PFSK-1 (cell line): ENCODE results near the gene KPNA3.

Source experiments
- FOXP2 ChIP-seq: optimal IDR thresholded peaks from 2 replicates; pipeline ENCODE3; 2011; ENCODE audit warnings: borderline replicate concordance, control low read depth, inconsistent platforms; ENCODE audit not compliant: insufficient read depth; ENCODE audit errors: extremely low read length, extremely low read depth
- SIN3A ChIP-seq: IDR thresholded peaks from 2 replicates; pipeline ENCODE4 v1.6.1; 2012; ENCODE audit warnings: mild to moderate bottlenecking, low read length, moderate library complexity, borderline replicate concordance; ENCODE audit not compliant: insufficient read depth
- TAF1 ChIP-seq: IDR thresholded peaks from 2 replicates; pipeline ENCODE4 v1.6.1; 2012; ENCODE audit warnings: low read length, control low read depth, borderline replicate concordance; ENCODE audit not compliant: insufficient read depth
- TF ChIP-seq, protein P1 (sequence below), 2 experiments: IDR thresholded peaks; 2 replicates each; pipeline versions ENCODE4 v1.6.1 to v1.8.0; 2011 to 2012; ENCODE audit warnings: low read depth in 2 of 2, low read length in 2 of 2, control low read depth in 1 of 2, inconsistent platforms in 1 of 2, mild to moderate bottlenecking in 1 of 2, moderate library complexity in 1 of 2; ENCODE audit not compliant: insufficient read depth in 1 of 2

DNA sequence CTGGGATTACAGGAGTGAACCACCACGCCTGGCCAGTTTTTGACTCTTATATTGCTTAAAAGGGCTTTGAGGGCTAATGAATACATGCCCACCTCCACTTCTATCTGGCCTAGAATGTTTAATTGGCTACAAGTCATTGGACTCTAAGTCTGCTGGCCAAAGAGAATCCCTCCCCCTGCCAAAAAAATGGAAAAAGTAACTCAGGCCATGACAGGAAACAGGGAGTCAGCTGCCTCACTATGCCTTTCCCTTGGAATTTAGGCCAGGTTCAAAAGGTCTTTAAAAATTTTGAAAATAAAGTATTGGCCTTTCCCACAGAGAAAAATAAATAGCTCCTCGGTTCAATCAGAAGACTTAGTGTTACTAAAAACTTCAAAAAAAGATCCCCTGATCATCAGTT is 34.9 kb upstream of the KPNA3 start:
- TF ChIP-seq TAF1 (no peak), SIN3A (no peak), FOXP2 (no peak)
- TF ChIP-seq, protein P1, sequence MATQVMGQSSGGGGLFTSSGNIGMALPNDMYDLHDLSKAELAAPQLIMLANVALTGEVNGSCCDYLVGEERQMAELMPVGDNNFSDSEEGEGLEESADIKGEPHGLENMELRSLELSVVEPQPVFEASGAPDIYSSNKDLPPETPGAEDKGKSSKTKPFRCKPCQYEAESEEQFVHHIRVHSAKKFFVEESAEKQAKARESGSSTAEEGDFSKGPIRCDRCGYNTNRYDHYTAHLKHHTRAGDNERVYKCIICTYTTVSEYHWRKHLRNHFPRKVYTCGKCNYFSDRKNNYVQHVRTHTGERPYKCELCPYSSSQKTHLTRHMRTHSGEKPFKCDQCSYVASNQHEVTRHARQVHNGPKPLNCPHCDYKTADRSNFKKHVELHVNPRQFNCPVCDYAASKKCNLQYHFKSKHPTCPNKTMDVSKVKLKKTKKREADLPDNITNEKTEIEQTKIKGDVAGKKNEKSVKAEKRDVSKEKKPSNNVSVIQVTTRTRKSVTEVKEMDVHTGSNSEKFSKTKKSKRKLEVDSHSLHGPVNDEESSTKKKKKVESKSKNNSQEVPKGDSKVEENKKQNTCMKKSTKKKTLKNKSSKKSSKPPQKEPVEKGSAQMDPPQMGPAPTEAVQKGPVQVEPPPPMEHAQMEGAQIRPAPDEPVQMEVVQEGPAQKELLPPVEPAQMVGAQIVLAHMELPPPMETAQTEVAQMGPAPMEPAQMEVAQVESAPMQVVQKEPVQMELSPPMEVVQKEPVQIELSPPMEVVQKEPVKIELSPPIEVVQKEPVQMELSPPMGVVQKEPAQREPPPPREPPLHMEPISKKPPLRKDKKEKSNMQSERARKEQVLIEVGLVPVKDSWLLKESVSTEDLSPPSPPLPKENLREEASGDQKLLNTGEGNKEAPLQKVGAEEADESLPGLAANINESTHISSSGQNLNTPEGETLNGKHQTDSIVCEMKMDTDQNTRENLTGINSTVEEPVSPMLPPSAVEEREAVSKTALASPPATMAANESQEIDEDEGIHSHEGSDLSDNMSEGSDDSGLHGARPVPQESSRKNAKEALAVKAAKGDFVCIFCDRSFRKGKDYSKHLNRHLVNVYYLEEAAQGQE (IDR thresholded peaks at IDR 0.05; ENCODE audit: insufficient read depth in 1 of 2, low read depth in 2 of 2, low read length in 2 of 2): no peak
